ENCODE data around the gene SLC7A1. TPM values are rescaled to one million over a fixed set of nuclear protein-coding genes. Genes with fewer than 3 reads are reported as not detected.

SLC7A1 gene
- total RNA-seq, 1 donor from 2014 or later = 10.3 TPM

DNA sequence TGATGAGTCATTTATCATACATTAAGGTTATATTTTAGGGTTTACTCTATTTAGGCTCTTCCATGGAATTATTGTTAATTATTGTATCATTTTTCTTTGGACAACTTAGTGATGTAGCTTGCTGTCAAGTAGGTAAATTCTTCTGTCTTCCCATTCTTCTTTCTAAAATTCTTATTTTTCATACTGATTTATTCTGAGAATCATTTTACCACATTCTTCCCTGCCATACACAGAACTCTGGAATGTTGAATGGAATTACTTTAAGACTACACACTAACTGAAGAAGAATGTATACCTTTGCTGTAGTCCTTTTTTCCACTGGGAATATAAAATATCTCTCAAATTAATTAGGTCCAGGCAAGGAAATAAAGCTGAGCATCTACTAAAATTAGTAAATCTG is 24.5 kb upstream of the SLC7A1 start:
- H3K9me3 ChIP-seq (replicated peaks) = peaks cover 22% of the 10 kb centered on the region
- H3K4me1 ChIP-seq = no peaks in the 10 kb centered on the region
- H3K27ac ChIP-seq (replicated peaks) = no peak overlapping the region
- H3K4me3 ChIP-seq = no peak overlapping the region
- intact Hi-C loops (cut with micrococcal nuclease) = no loop called here
- DNase-seq = no peak
- peaks cover 6% of the 10 kb centered on the region for H3K27me3 ChIP-seq (ENCODE audit: low read depth)
- H3K36me3 ChIP-seq = no peaks in the 10 kb centered on the region
- TF ChIP-seq, protein P1, sequence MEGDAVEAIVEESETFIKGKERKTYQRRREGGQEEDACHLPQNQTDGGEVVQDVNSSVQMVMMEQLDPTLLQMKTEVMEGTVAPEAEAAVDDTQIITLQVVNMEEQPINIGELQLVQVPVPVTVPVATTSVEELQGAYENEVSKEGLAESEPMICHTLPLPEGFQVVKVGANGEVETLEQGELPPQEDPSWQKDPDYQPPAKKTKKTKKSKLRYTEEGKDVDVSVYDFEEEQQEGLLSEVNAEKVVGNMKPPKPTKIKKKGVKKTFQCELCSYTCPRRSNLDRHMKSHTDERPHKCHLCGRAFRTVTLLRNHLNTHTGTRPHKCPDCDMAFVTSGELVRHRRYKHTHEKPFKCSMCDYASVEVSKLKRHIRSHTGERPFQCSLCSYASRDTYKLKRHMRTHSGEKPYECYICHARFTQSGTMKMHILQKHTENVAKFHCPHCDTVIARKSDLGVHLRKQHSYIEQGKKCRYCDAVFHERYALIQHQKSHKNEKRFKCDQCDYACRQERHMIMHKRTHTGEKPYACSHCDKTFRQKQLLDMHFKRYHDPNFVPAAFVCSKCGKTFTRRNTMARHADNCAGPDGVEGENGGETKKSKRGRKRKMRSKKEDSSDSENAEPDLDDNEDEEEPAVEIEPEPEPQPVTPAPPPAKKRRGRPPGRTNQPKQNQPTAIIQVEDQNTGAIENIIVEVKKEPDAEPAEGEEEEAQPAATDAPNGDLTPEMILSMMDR (IDR thresholded peaks at IDR 0.05; ENCODE audit: borderline replicate concordance) = no peak

DNA sequence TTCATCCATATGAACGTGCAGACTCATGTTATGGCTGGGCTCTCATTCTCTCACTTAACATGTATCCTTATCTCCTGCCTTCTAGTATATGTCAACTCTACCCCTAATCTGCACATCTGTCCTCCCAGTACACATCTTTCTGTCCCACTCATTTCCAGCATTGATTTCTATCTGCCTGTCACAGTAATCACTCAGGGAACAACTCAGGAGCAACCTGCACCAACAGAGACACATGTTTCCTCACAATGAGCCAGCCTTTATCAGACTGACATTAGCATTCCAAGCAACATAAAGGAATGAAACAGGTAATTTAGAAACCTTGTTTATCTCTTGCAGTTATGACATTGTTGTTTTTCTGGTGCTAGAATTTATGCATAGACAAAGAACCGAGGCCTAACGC is 17.6 kb upstream of the SLC7A1 start:
- Histone ChIP-seq H3K4me3 (no peak overlapping the region), H3K36me3 (no peaks in the 10 kb centered on the region), H3K27me3 (ENCODE audit: low read depth) (peaks cover 21% of the 10 kb centered on the region), H3K4me1 (no peaks in the 10 kb centered on the region), H3K27ac (replicated peaks) (no peak overlapping the region), H3K9me3 (replicated peaks) (peaks cover 21% of the 10 kb centered on the region)
- no peak for DNase-seq
- TF ChIP-seq, protein P1 (IDR thresholded peaks at IDR 0.05; ENCODE audit: borderline replicate concordance) = no peak
- intact Hi-C loops (cut with micrococcal nuclease) = no loop called here

DNA sequence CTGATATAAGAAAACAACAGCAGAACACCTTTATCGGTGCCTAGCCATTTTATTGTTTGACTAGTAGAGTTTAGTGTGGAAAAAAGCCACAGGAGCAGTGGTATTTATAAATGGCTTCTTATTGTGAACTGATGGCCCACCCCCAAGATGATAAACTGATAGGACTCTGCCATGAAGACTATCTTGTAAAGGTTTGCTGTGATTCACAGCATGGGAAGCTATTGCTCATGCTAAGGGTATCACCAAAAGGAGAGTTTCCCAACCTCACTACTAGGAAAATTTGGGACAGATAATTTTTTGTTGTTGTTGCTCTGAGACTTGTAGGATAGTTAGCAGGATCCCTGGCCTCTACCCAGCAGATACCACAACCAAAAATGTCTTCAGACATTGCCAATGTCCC is 12.0 kb upstream of the SLC7A1 start:
- no peak overlapping the region for H3K4me3 ChIP-seq
- DNase-seq = no peak
- no peaks in the 10 kb centered on the region for H3K36me3 ChIP-seq
- no peaks in the 10 kb centered on the region for H3K9me3 ChIP-seq (replicated peaks)
- H3K27me3 ChIP-seq (ENCODE audit: low read depth) = peaks cover 15% of the 10 kb centered on the region
- H3K27ac ChIP-seq (replicated peaks) = no peak overlapping the region
- intact Hi-C loops (cut with micrococcal nuclease) = no loop called here
- peaks cover 6% of the 10 kb centered on the region for H3K4me1 ChIP-seq
- TF ChIP-seq, protein P1 (IDR thresholded peaks at IDR 0.05; ENCODE audit: borderline replicate concordance) = no peak

DNA sequence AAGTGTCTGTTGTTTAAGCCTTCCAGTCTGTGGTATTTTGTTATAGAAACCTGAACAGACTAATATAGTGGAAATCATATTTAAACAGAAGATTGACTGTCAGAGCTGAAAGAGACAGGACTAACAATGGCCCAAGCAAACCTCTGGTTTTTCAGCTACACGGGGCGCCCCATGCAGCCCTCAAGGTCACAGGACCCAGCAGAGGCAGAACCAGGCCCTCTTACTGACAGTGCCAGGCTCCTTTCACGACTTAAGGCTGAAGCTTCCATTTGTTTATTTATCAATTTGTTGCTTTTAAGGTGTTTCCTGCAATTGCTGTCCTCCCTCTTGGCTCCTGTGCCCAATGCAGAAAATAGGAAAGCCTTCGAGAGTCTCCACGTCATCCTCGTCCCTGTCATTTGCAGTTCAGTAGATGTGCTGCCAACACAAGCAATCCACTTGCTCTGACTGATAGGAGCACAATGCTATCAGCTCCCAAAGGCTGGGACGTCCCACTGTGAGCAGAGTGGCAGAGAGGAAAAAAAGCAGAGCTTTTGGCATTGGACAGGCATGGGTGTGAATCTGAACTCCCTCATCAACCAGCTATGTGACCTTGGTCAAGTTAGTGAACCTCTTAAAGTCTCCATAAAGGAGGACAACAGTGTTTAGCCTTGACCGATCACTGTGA is 10.5 kb upstream of the SLC7A1 start:
- peak overlapping the region; percentile 78 for H3K27ac ChIP-seq (replicated peaks)
- peaks cover 7% of the 10 kb centered on the region for H3K27me3 ChIP-seq (ENCODE audit: low read depth)
- no peaks in the 10 kb centered on the region for H3K36me3 ChIP-seq
- peaks cover 6% of the 10 kb centered on the region for H3K4me1 ChIP-seq
- TF ChIP-seq, protein P1 (IDR thresholded peaks at IDR 0.05; ENCODE audit: borderline replicate concordance) = no peak
- no peak overlapping the region for H3K4me3 ChIP-seq
- no peaks in the 10 kb centered on the region for H3K9me3 ChIP-seq (replicated peaks)
- intact Hi-C loops (cut with micrococcal nuclease) = no loop called here
- DNase-seq = peak; percentile 23

DNA sequence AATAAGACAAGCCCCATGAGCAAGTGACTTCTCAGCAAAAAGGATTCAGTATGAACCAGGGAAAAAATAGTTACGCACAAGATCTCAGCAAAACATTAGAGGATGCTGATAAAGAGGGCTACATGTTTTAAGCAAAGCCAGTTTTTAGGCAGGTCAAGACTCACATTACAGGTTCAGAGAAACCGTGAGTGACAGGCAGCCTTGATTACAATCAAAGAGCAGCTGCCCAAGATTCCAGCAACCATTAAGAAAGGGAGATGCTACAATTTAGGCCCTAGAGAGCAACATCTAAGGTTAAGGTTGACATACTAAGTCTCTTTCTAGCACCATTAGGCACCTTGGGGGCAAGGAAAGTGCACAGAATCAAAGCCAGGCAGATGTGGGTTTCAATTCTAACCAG is 2.8 kb upstream of the SLC7A1 start:
- Histone ChIP-seq H3K27ac (replicated peaks) (no peak overlapping the region), H3K4me1 (peaks cover 22% of the 10 kb centered on the region), H3K27me3 (ENCODE audit: low read depth) (peaks cover 4% of the 10 kb centered on the region), H3K4me3 (no peak overlapping the region), H3K36me3 (no peaks in the 10 kb centered on the region), H3K9me3 (replicated peaks) (no peaks in the 10 kb centered on the region)
- intact Hi-C loops (cut with micrococcal nuclease) = no loop called here
- DNase-seq = no peak
- TF ChIP-seq, protein P1 (IDR thresholded peaks at IDR 0.05; ENCODE audit: borderline replicate concordance) = no peak

Data from left ventricle myocardium inferior (tissue), 1 donor.